GM21737 (cell line): Measurements from ENCODE around the gene RAB19.
"Not testable (repeated sequence)": the region's sequence is repeated elsewhere in the genome, so short reads cannot be mapped to it uniquely, and the experiment has no call there.

Experiments
- ATAC-seq: cut with Tn5 transposase; IDR thresholded peaks from one replicate; pipeline ENCODE4 v1.9.1; 2021; ENCODE audit warnings: mild to moderate bottlenecking, moderate library complexity; ENCODE audit not compliant: unreplicated experiment

Gene RAB19

GRCh38 chr7:140451716-140452115, 47.9 kb downstream of the RAB19 start:
- no peak for ATAC-seq

- ATAC-seq: no peak
Measured at GRCh38 chr7:140453273-140453672, 49.4 kb downstream of the RAB19 start.

- ATAC-seq: not testable (repeated sequence)
Measured at GRCh38 chr7:140453785-140454656, 50.2 kb downstream of the RAB19 start.

- ATAC-seq: no peak
Measured at GRCh38 chr7:140454657-140455015, 50.8 kb downstream of the RAB19 start.

- no peak for ATAC-seq
Measured at GRCh38 chr7:140455743-140456142, 51.9 kb downstream of the RAB19 start.

GRCh38 chr7:140456551-140457051, 52.7 kb downstream of the RAB19 start:
- no peak for ATAC-seq

GRCh38 chr7:140458201-140458600, 54.3 kb downstream of the RAB19 start:
- ATAC-seq: no peak

GRCh38 chr7:140458916-140459315, 55.1 kb downstream of the RAB19 start:
- no peak for ATAC-seq

GRCh38 chr7:140463111-140463510, 59.3 kb downstream of the RAB19 start:
- ATAC-seq: no peak

GRCh38 chr7:140475747-140476333, 72.0 kb downstream of the RAB19 start:
- no peak for ATAC-seq

GRCh38 chr7:140476698-140477261, 72.9 kb downstream of the RAB19 start:
- ATAC-seq: no peak
